Ascending aorta (tissue), 2 donors: ENCODE data around the gene FHL1. TPM values are rescaled to one million over a fixed set of nuclear protein-coding genes. Genes with fewer than 3 reads are reported as not detected.

ENCODE experiments used
- DNase-seq, 2 donors: peaks; one replicate each; pipeline ENCODE4 v3.0.0-alpha.2; 2019; ENCODE audit warnings: low spot score in 2 of 2
- H3K27ac ChIP-seq, 2 donors: fragments of 200-600 bp; sonication (generic); one replicate each; pipeline ENCODE4 v1.5.1; 2016 to 2017; ENCODE audit warnings: mild to moderate bottlenecking in 1 of 2
- H3K27me3 ChIP-seq: fragments of 200-600 bp; sonication (generic); one replicate; pipeline ENCODE4 v1.5.1; 2017
- H3K36me3 ChIP-seq, 2 donors: fragments of 200-600 bp; sonication (generic); one replicate each; pipeline ENCODE4 v1.5.1; 2016
- H3K4me1 ChIP-seq, 2 donors: fragments of 200-600 bp; sonication (generic); one replicate each; pipeline ENCODE4 v1.5.1; 2016 to 2017; ENCODE audit warnings: mild to moderate bottlenecking in 1 of 2
- H3K4me3 ChIP-seq, 2 donors: fragments of 200-600 bp; sonication (generic); one replicate each; pipeline ENCODE4 v1.5.1; 2016 to 2017; ENCODE audit warnings: mild to moderate bottlenecking in 1 of 2
- H3K9me3 ChIP-seq, 2 donors: fragments of 200-600 bp; sonication (generic); one replicate each; pipeline ENCODE4 v1.5.1; 2016
- intact Hi-C: fragments of 100-400 bp; cut with DNase I; formaldehyde crosslinking; loops from one replicate; pipeline ENCODE4 v1.15.1; 2023
- total RNA-seq: library from RNA; depleted of rRNA; stranded (reverse); fragments of >200 nt; gene quantifications from one replicate; pipeline ENCODE4 v1.1.0, GENCODE V29; 2016
- TF ChIP-seq, protein P1 (sequence below), 3 experiments: fragments of 200-600 bp in 2 of 3; fragments of 450-650 bp in 1 of 3; sonication (generic) in 2 of 3; IDR thresholded peaks; one replicate each; pipeline ENCODE4 v1.5.1; 2016 to 2019; ENCODE audit warnings: antibody characterized with exemption in 3 of 3, mild to moderate bottlenecking in 1 of 3, moderate library complexity in 1 of 3

The FHL1 gene
- total RNA-seq, 1 donor from 2014 or later, result 850 TPM

DNA sequence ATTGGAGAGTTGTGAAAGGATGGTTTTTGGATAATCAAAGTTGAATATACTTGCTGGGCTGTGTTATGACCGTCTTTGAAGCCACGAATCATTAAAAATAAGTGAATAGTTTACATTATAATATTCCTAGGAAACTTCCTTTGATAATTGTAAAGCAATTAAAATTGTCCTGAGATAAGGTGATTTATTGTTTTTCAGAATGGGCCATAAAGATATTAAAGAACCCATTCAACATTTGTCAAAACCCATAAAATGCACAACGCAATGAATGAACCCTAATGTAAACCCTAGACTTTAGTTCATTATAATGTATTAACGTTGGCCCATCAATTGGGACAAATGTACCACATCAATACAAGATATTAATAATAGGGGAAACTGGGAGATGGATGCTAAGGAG, 11.4 kb downstream of the FHL1 start:
- intact Hi-C loops, result no loop called here
- Histone ChIP-seq H3K4me3 (peak overlapping the region in 1 of 2 donors; percentile 92), H3K27ac (peak overlapping the region; percentile 61 to 80), H3K36me3 (no peaks in the 10 kb centered on the region), H3K4me1 (peaks cover 3 to 5% of the 10 kb centered on the region in 2 donors), H3K27me3 (no peaks in the 10 kb centered on the region), H3K9me3 (no peaks in the 10 kb centered on the region)
- TF ChIP-seq, protein P1, sequence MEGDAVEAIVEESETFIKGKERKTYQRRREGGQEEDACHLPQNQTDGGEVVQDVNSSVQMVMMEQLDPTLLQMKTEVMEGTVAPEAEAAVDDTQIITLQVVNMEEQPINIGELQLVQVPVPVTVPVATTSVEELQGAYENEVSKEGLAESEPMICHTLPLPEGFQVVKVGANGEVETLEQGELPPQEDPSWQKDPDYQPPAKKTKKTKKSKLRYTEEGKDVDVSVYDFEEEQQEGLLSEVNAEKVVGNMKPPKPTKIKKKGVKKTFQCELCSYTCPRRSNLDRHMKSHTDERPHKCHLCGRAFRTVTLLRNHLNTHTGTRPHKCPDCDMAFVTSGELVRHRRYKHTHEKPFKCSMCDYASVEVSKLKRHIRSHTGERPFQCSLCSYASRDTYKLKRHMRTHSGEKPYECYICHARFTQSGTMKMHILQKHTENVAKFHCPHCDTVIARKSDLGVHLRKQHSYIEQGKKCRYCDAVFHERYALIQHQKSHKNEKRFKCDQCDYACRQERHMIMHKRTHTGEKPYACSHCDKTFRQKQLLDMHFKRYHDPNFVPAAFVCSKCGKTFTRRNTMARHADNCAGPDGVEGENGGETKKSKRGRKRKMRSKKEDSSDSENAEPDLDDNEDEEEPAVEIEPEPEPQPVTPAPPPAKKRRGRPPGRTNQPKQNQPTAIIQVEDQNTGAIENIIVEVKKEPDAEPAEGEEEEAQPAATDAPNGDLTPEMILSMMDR (IDR thresholded peaks at IDR 0.05), result no peak
- no peak for DNase-seq

DNA sequence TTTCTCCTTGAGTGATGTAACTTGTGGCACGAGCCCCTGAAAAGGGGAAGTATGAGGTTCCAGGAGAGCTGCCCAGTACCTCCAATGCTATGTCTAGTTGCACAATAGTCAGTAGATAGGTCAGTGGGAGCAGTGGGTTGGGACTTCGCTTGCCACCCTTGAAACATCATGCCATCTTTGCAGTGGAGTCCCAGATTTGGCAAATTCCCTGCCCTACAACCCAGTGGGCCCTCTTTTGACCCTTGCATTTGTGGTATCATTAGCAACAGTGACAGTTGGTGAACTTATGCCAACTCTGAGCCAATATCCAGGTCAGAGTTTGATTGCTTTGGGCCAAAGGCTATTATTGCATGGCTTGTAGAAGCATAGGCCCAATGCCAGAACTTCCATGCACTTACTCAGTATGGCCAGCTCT, 12.3 kb downstream of the FHL1 start:
- Histone ChIP-seq H3K36me3 (no peaks in the 10 kb centered on the region), H3K4me3 (no peak overlapping the region), H3K27me3 (no peaks in the 10 kb centered on the region), H3K4me1 (peaks cover 3 to 5% of the 10 kb centered on the region in 2 donors), H3K9me3 (no peaks in the 10 kb centered on the region), H3K27ac (peak overlapping the region; percentile 61 to 80)
- no peak for DNase-seq
- TF ChIP-seq, protein P1 (IDR thresholded peaks at IDR 0.05), result no peak
- intact Hi-C loops, result loop anchor here (5.0 kb wide), 1 partner anchor 102 kb away; no protein-coding TSS in a partner anchor

DNA sequence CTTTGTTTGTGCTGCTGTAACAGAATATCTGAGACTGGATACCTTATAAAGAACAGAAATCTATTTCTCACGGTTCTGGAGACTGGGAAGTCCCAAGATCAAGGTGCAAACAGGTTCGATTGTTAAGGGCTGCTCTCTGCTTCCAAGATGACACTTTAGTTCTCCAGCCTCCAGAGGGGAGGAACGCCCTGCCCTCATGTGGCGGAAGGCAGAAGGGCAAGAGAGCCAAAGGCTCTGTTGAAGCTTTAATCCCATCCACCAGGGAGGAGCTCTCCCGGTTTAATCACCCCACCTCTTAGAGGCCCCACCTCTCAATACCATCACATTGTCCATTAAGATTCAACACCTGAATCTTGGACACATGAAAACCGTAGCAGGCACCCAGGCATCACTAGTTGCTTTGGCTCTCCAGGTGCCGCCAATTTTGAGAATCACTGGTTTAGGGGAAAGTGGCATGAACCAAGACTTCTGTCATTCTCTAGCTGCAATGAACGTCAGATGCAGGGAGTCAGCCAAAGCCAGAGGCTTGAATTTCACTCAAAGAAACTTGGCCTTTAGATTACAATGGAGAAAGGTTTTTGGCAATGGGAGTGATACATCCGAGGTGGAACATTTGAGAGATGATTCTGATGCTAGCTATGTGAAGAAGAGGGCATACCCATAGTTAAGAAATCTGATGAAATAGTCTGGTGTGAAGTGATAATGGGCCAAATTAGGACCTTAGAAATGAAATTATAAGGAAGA, 15.7 kb downstream of the FHL1 start:
- peak in 1 of 2 donors; percentile 78 for DNase-seq
- intact Hi-C loops, result loop anchor here (1.0 to 5.0 kb wide), 2 partner anchors 106 to 134 kb away; no protein-coding TSS in a partner anchor
- Histone ChIP-seq H3K36me3 (no peaks in the 10 kb centered on the region), H3K9me3 (no peaks in the 10 kb centered on the region), H3K27ac (peak overlapping the region; percentile 61 to 80), H3K4me1 (peaks cover 3 to 13% of the 10 kb centered on the region in 2 donors), H3K4me3 (peak overlapping the region in 1 of 2 donors; percentile 30), H3K27me3 (no peaks in the 10 kb centered on the region)
- TF ChIP-seq, protein P1 (IDR thresholded peaks at IDR 0.05), result peak; percentile 65 to 72 (median 68)

DNA sequence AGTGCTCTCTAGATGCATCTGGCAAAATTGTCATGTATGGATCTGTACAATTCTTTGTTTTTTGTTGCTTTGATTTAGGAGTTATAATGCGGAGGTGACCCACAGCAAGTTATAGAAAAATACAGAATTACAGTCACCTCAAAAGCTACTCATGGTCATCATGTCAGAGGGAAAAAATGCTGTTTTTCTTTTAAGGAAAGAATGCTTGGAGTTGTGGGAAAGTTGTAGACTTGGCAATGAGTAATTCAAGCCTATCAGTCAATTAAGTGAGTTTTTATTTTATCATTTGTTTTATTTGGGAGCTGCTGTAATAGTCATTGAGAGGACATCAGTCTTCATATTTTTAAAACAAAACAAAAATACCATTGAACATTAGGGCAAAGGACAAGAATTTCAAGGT, 16.4 kb downstream of the FHL1 start:
- DNase-seq, result no peak
- TF ChIP-seq, protein P1 (IDR thresholded peaks at IDR 0.05), result no peak
- Histone ChIP-seq H3K9me3 (no peaks in the 10 kb centered on the region), H3K4me1 (peaks cover 3 to 14% of the 10 kb centered on the region in 2 donors), H3K27ac (peak overlapping the region; percentile 61 to 80), H3K4me3 (peak overlapping the region in 1 of 2 donors; percentile 30), H3K27me3 (no peaks in the 10 kb centered on the region), H3K36me3 (no peaks in the 10 kb centered on the region)
- intact Hi-C loops, result loop anchor here (1.0 to 5.0 kb wide), 2 partner anchors 106 to 134 kb away; no protein-coding TSS in a partner anchor

DNA sequence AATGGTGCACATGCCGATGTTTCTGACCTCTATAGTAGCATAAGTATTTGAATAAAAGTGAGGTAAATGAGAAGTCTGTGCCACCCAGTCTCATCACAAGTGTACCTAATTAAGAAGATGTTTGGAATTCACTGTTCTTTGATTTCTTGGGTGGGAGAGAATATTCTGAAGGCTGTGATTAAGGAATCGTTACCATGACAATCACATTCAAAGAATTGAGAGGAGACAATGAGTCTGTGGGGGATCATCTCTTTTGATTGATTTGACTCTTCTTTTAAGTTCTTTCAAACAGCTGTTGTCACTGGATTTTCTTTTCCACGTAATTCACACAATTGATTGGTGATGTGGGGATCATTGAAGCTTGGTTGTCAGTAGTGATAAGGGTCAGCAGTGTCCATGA, 18.1 kb downstream of the FHL1 start:
- intact Hi-C loops, result loop anchor here (5.0 kb wide), 1 partner anchor 97 kb away; no protein-coding TSS in a partner anchor
- DNase-seq, result no peak
- TF ChIP-seq, protein P1 (IDR thresholded peaks at IDR 0.05), result no peak
- peak overlapping the region in 1 of 2 donors; percentile 51 for H3K4me3 ChIP-seq
- H3K27ac ChIP-seq, result peak overlapping the region; percentile 78 to 81
- H3K9me3 ChIP-seq, result no peaks in the 10 kb centered on the region
- H3K36me3 ChIP-seq, result no peaks in the 10 kb centered on the region
- no peaks in the 10 kb centered on the region for H3K27me3 ChIP-seq
- peaks cover 3 to 25% of the 10 kb centered on the region in 2 donors for H3K4me1 ChIP-seq
